ENCODE measurements around the gene PJA1.

PJA1 gene

DNA sequence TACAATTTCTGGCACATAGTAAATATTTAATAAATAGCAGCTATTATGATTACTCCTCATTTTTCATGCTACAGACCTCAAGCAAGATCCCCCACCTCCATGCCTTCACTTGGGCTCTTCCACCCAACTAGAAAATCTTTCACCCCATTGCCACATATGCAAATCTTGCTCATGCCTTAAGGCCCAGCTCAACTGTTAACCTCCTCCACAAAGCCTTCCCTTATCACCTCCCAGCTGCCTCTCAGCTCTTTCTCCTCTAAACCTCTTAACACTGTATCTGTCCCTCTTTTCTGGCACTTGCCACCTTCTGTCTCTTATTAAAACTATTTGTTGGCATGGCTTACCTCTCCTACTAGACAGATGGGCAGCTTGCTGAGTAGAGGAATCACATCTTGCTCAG is 51.5 kb downstream of the PJA1 start:
- DNase-seq (ENCODE audit: low read depth in 2 of 2), result no peak
